GM21390 (cell line): ENCODE data around the gene UBA7.

Source experiments
- ATAC-seq: cut with Tn5 transposase; IDR thresholded peaks from one replicate; pipeline ENCODE4 v1.9.1; 2021; ENCODE audit not compliant: unreplicated experiment

UBA7 gene

DNA sequence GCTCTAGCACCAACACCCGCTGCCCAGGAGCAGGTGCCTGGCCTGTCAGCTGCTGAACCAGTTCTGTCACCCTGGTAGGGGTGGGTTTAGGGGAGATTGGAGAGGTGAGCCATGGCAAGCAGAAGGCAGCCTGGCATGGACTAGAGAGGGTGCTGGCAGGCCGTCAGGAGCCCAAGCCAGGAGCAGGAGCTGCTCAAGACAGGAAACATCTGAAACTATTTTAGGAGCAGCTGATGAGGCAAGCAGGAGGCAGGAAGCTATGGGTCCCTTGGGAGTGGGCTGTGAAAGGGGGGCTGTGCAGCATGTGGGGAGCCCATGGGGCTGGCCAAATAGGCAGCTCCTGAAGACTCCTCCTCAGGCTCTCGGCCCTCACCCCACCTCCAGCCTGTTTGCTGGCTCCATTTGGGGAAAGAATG, 8.4 kb downstream of the UBA7 start:
- no peak for ATAC-seq

GRCh38 chr3:49804141-49805041, 9.4 kb downstream of the UBA7 start:
- no peak for ATAC-seq

- peak; percentile 7 for ATAC-seq
Observed at GRCh38 chr3:49803465-49804140, 10.2 kb downstream of the UBA7 start.

- peak; percentile 58 for ATAC-seq
Observed at GRCh38 chr3:49802719-49803464, 10.9 kb downstream of the UBA7 start, which contains the start of gene INKA1. Gene INKA1 (plus strand): TSS chr3:49803261. CDS start chr3:49803393, 132 bp downstream.

- ATAC-seq: no peak
Observed at GRCh38 chr3:49801160-49801559, 12.6 kb downstream of the UBA7 start.

DNA sequence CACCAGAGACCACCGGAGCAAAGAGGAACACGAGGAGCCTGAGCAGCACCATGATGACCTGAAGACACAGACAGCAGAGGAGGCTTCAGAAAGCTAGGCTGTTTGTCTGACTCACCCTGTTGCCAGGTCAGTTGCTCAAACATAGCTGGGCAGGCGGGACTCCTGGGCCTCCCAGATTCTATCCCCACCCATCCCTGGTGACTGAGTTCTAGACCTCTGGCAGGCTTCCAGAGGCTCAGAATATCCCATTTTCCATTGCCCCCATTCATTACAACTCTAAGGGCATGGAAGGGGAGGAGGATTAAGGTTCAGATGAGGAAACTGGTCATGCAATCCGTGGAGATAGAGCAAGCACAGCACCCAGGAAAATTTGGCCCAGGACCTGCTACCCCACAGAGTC, 14.0 kb downstream of the UBA7 start, which contains the start of gene CDHR4:
Gene CDHR4 (minus strand): TSS at position 113 of the 400 bp plus-strand sequence. CDS start 61 bp downstream, at position 52.
- ATAC-seq: no peak

DNA sequence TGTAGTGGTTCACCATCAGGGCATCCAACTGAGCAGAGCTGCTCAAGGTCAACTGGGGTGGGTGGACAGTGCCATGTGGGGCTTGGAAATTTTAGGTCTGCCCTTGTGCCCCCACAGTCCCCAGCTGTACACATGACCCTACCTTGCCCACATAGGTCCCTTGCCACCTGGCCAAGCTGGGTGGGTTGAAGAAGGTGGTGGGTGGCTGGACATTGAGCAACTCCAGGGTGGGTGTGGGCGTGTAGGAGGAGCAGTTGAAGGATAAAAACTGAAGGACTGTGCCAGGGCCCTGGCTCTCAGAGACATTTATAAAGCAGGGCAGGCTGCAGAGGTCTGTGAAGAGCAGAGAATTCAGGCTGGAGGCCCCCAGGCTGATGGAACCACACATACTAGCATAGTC, 14.6 kb downstream of the UBA7 start:
- ATAC-seq: no peak

GRCh38 chr3:49794926-49795905, 18.5 kb downstream of the UBA7 start:
- ATAC-seq: no peak

DNA sequence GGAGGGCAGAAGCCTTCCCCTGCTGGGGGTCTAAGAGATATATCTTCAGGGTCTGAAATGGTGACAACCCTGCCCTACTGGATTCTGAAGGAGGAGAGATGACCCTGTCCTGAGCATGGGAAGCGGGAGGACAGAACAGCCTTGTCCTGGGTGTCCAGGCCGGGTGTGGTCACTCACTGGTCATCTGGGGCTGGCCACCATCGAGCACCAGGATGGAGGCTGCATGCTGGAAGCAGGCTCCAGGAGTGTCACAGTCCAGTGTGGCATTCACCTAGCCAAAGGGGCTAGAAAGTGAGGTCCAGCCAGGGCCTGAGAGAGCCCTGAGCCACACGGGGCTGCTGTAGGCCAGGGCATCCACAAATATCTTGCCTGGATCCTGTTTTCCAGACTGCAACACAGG, 19.3 kb downstream of the UBA7 start:
- no peak for ATAC-seq

GRCh38 chr3:49793486-49794085, 20.2 kb downstream of the UBA7 start:
- no peak for ATAC-seq

DNA sequence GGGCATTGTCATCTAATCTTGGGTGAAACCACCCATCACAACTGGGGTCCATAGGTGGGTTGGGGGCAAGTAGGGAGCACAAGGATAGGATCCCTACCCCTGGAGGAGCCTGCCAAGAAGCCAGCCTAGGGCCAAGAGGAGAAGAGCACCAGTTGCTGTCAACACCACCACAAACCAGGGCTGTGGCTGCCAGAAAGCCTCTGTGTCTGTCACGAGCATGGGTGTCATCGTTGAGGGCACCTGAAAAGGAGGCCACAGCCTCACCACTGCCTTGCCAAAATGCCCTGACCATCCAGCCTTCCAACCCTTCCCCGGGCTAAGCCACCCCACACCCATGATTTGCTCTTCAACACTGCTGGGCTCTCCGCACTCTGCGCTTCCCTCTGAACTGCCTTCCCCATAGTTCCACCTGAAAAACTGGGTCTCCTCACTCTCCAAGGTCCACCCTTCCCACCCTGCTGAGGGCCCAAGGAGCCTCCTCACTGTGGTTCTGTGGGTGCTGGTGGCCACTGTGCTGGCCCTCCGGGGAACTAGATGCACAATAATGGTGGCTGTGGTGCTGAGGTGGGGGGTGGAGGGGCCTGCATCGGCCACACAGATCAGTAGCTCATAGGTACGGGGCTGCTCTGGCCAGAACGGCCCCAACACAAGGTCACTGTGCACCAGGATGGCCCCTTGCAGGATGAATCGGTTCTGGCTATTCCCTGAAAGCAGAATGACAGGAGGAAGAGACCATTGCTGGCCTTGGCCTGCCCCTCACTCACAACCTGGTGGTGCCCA, 21.2 kb downstream of the UBA7 start:
- ATAC-seq: no peak

GRCh38 chr3:49791571-49791970, 22.2 kb downstream of the UBA7 start:
- no peak for ATAC-seq

DNA sequence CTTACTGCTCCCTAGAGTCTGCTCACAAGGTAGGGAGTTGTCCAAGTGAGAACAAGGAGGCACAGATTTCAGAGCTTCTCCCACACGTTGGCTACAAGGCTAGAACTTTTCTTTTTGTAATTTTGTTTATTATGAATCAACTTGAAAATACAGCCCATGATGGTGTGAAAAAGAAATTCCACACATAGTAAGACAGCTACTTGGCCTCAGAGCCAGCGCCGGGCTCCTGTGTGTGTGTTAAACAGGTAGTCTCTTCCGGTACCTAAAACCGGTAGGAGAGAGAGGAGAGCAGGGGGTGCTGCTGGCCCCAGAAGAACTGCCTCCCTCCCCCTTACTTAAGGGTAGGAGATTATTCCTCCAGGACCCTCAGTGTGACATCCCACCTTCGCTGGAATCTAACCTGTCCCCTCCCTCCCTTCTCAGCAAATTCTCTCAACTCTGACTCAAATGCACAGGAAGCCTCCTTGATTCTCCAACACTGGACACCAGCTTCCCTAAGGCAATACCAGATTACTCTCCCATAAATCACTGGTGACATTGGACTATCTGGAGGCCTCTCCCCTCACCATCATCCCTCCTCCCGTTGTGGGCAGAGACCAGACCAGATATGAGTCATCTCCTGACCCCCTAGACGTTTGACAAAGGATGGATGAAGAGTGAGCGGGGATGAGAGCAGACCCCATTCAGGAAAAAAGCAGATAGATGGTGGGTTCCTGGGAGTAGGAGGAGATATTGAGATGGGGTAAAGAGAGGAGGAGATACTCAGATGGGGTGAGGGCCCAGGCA, 22.9 kb downstream of the UBA7 start:
- no peak for ATAC-seq

DNA sequence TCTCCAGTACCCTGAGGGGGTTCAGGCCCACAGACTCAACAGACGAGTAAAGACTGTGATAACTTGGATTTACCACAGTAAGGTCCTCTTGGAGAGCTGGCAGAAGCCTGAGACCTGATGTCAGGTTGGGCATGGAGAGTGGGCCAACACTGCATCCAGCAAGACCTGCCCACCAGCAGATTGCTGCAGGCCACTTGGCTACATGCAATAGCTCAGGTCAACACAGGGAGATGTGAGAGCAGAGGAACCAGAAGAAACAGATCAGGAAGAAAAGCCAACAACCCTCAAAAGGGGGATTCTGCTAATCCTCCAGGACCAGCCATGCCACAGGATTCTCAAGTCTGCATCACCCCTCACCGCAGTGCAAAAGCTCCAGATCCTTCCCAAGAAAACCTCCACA, 25.7 kb downstream of the UBA7 start:
- ATAC-seq: no peak

GRCh38 chr3:49787536-49787935, 26.2 kb downstream of the UBA7 start:
- ATAC-seq: no peak

DNA sequence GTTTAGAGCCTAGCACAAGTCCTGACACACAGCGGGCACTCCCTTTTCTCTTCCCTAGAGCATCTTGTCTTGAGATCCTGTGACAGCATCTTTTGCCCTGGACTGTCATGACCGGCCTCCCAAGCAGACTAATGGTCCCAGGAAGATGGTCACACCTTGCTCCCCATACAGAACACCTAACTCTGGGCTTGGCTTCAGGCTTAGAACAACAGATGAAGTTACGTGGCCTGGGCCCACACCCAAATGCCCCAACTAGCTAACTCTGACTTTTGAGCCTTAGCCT, 26.6 kb downstream of the UBA7 start:
- ATAC-seq: no peak

DNA sequence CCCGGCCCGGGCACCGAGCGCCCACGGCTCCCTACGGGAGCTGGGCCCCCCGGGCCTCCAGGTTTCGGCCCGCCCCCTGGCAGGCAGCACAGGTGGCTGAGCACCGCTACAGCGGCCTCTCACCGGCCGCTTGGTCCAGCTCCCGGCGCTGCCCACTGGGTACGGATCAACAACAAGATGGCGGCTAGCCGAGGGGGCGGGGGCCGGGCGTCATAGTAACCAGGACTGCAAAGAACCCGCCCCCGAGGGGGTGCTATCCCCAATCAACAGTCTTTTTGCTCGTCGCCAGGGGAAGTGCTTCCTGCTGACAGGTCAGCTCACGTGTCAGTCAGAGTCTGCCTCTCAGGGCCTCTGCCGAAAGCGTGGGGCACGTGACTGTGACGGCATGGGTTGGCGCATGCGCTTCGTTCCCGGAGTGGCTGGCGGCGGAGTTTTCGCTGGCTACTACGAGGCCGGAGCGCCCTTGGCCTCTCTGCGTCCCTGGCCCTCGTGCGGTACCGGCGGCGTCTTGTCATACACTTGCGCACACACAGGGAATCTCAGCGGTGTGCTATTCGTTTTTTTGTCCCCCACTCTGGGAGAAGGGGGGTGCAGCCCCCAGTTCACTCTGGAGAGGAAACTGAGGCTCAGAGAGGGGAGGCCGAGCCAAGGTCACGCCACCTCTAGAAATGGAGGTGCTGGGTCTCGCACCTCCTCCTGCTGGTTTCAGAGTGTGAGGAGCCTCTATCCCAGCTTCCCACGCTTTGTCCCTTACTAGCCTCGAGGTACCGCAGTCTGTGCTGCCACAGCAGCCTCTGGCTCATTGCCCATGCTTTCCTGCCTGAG, 27.2 kb downstream of the UBA7 start, which contains the start of gene IP6K1:
Gene IP6K1 (minus strand): TSS at position 186 of the 825 bp plus-strand sequence. CDS start 38,502 bp downstream, outside the sequence.
- peak; percentile 99 for ATAC-seq
